GM12873 (cell line): ENCODE data around the gene E2F6.

Experiments used
- CTCF ChIP-seq: IDR thresholded peaks from 2 replicates; pipeline ENCODE4 v1.5.1; 2012; ENCODE audit warnings: low read depth, mild to moderate bottlenecking, moderate library complexity, low read length, control low read depth; ENCODE audit not compliant: insufficient read depth; ENCODE audit errors: missing control alignments

The E2F6 gene

GRCh38 chr2:11508279-11508678 lies 42.3 kb upstream of the E2F6 start:
- no peak for TF ChIP-seq CTCF

GRCh38 chr2:11507517-11507916 lies 41.6 kb upstream of the E2F6 start:
- no peak for TF ChIP-seq CTCF

- TF ChIP-seq CTCF, result no peak
Observed at GRCh38 chr2:11506611-11506969, 40.6 kb upstream of the E2F6 start.

GRCh38 chr2:11505652-11506610 lies 40.0 kb upstream of the E2F6 start:
- TF ChIP-seq CTCF, result no peak

- TF ChIP-seq CTCF, result no peak
Observed at GRCh38 chr2:11503354-11503927, 37.5 kb upstream of the E2F6 start.

GRCh38 chr2:11502740-11503292 lies 36.9 kb upstream of the E2F6 start:
- TF ChIP-seq CTCF, result no peak

- no peak for TF ChIP-seq CTCF
Observed at GRCh38 chr2:11500702-11501303, 34.8 kb upstream of the E2F6 start.
